ENCODE measurements around the gene KRTAP5-8.
"Not testable (repeated sequence)": the region's sequence is repeated elsewhere in the genome, so short reads cannot be mapped to it uniquely, and the experiment has no call there.

Gene KRTAP5-8

GRCh38 chr11:71518506-71519471 is 19.0 kb upstream of the KRTAP5-8 start:
- no peak for DNase-seq

- DNase-seq: no peak
Observed at GRCh38 chr11:71519546-71519945, 18.3 kb upstream of the KRTAP5-8 start.

- DNase-seq: no peak
Observed at GRCh38 chr11:71525188-71525937, 12.5 kb upstream of the KRTAP5-8 start.

GRCh38 chr11:71525938-71526495 is 11.8 kb upstream of the KRTAP5-8 start:
- DNase-seq: no peak

GRCh38 chr11:71526796-71527575 is 10.8 kb upstream of the KRTAP5-8 start, which contains the start of gene KRTAP5-7:
TSS of gene KRTAP5-7 (plus strand) at chr11:71527267. CDS start at chr11:71527301, 34 bp downstream.
- DNase-seq: not testable (repeated sequence)

- DNase-seq: no peak
Observed at GRCh38 chr11:71527576-71528210, 10.1 kb upstream of the KRTAP5-8 start.

GRCh38 chr11:71530602-71531001 is 7.2 kb upstream of the KRTAP5-8 start:
- no peak for DNase-seq

- no peak for DNase-seq
Observed at GRCh38 chr11:71532036-71532610, 5.7 kb upstream of the KRTAP5-8 start.

GRCh38 chr11:71534711-71535608 is 2.9 kb upstream of the KRTAP5-8 start:
- not testable (repeated sequence) for DNase-seq

- DNase-seq: no peak
Observed at GRCh38 chr11:71535825-71536224, 2.0 kb upstream of the KRTAP5-8 start.

- no peak for DNase-seq
Observed at GRCh38 chr11:71537537-71537936, 288 bp upstream of the KRTAP5-8 start.

GRCh38 chr11:71538666-71538990 is 803 bp downstream of the KRTAP5-8 start:
- DNase-seq: no peak

GRCh38 chr11:71539017-71539416 is 1.2 kb downstream of the KRTAP5-8 start:
- DNase-seq: no peak

GRCh38 chr11:71539971-71540370 is 2.1 kb downstream of the KRTAP5-8 start:
- not testable (repeated sequence) for DNase-seq

GRCh38 chr11:71540521-71541304 is 2.9 kb downstream of the KRTAP5-8 start:
- DNase-seq: not testable (repeated sequence)

- DNase-seq: no peak
Observed at GRCh38 chr11:71542382-71542781, 4.6 kb downstream of the KRTAP5-8 start.

GRCh38 chr11:71542879-71543777 is 5.3 kb downstream of the KRTAP5-8 start:
- no peak for DNase-seq

GRCh38 chr11:71543866-71544265 is 6.0 kb downstream of the KRTAP5-8 start:
- no peak for DNase-seq

Measured in CD4-positive, alpha-beta T cell treated with Interleukin-6 for 4 hours (primary cell).